ENCODE measurements around the gene CCR6.

CCR6 gene

DNA sequence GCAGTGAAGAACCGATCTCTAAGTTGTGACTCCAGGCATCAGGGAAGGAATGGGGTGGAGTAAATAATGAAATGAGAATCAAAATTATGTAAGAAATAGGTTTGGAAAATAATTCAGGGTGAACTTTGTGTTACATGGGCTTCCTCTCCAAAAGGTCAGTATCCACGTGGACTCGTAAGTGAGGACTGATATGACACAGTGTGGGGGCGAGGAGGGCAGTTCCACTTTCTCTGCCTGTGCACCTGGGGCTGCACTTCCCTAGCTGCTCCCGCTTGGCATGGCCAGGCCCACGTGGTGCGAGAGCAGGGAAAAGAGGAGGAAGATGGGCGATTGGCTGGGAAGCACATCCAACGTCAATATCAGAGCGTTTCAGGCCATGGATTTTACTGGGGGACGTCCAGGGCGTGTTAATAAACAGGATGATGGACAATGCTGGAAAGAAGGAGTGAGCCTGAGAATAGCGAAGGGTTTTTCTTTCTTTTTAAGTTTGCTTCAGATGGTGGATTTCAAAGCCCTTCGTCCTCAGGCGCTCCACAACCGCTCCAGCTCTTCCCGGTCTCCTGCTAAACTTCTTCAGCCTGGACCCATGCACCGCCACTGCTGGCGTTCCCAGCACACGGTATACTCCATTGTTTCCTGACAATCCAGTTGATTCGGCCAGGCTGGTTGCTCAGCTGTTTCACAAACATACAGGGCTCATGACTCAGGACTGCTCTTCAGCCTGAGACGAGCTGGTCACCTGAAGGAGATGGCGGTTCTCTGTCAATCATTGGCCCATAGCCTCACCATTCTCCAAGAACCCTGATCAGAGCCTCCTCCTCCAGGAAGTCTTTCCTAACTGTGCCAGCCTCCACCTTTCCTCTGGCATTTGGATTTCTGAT lies 11.8 kb downstream of the CCR6 start:
- TF ChIP-seq CTCF (conservative IDR thresholded peaks at IDR 0.05; ENCODE audit: low read depth, low read length), result no peak
- no peak for DNase-seq (ENCODE audit: low read depth)
- no peak overlapping the region for H3K4me3 ChIP-seq (ENCODE audit: low read length)

GRCh38 chr6:167136376-167136775 lies 13.5 kb downstream of the CCR6 start:
- H3K4me3 ChIP-seq (ENCODE audit: low read length), result no peak overlapping the region
- no peak for TF ChIP-seq CTCF (conservative IDR thresholded peaks at IDR 0.05; ENCODE audit: low read depth, low read length)
- DNase-seq (ENCODE audit: low read depth), result no peak

DNA sequence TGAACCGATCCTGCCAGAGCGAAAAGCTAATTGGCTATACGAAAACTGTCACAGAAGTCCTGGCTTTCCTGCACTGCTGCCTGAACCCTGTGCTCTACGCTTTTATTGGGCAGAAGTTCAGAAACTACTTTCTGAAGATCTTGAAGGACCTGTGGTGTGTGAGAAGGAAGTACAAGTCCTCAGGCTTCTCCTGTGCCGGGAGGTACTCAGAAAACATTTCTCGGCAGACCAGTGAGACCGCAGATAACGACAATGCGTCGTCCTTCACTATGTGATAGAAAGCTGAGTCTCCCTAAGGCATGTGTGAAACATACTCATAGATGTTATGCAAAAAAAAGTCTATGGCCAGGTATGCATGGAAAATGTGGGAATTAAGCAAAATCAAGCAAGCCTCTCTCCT lies 14.2 kb downstream of the CCR6 start:
- TF ChIP-seq CTCF (conservative IDR thresholded peaks at IDR 0.05; ENCODE audit: low read depth, low read length), result no peak
- H3K4me3 ChIP-seq (ENCODE audit: low read length), result no peak overlapping the region
- no peak for DNase-seq (ENCODE audit: low read depth)

DNA sequence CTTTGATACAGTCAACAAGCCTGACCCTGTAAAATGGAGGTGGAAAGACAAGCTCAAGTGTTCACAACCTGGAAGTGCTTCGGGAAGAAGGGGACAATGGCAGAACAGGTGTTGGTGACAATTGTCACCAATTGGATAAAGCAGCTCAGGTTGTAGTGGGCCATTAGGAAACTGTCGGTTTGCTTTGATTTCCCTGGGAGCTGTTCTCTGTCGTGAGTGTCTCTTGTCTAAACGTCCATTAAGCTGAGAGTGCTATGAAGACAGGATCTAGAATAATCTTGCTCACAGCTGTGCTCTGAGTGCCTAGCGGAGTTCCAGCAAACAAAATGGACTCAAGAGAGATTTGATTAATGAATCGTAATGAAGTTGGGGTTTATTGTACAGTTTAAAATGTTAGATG lies 15.0 kb downstream of the CCR6 start:
- no peak for DNase-seq (ENCODE audit: low read depth)
- H3K4me3 ChIP-seq (ENCODE audit: low read length), result no peak overlapping the region
- TF ChIP-seq CTCF (conservative IDR thresholded peaks at IDR 0.05; ENCODE audit: low read depth, low read length), result no peak

- TF ChIP-seq CTCF (conservative IDR thresholded peaks at IDR 0.05; ENCODE audit: low read depth, low read length), result no peak
- no peak overlapping the region for H3K4me3 ChIP-seq (ENCODE audit: low read length)
- no peak for DNase-seq (ENCODE audit: low read depth)
Observed at GRCh38 chr6:167139761-167140160, 16.9 kb downstream of the CCR6 start.

DNA sequence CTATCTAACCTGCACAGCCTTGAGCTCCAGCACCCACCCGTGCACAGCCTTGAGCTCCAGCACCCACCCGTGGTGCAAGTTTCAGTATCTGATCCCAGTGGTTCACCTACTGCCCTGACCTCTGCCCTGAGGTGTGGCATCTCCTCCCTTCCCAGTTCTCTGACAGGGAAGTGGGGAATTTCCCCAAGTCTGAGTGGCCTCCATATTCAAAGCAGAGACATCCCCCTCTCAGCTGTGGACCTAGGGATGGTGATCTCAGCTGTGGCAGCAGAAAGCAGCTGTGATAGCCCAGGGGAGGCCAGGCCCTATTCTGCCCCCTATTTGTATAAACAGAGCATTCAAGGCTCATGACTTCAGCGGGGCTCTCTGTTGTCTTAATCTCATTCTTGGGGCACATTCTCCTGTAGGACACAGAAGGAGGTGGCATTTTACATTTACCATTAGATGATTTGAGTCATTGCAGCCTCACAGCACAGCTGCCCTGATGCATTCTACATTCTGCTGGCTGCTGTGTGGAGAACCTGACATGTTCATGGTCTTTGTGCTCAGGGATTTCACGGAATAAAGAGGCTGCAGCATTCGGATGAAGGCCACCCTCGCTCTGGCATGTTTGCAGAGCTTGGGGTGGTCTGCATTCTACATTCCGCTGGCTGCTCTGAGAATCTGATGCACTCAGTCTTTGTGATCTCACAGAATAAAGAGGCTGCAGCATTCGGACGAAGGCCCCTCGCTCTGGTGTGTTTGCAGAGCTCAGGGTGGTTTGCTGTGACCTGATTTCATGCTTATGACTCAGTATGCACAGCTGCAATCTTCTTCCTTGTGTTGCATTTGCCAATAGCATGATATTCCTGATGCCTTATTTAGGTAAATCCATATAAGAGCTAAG lies 17.9 kb downstream of the CCR6 start:
- TF ChIP-seq CTCF (conservative IDR thresholded peaks at IDR 0.05; ENCODE audit: low read depth, low read length), result no peak
- DNase-seq (ENCODE audit: low read depth), result no peak
- H3K4me3 ChIP-seq (ENCODE audit: low read length), result no peak overlapping the region
